T-helper 1 cell (primary cell): ENCODE data around the gene PDGFA.
A peak's percentile ranks its signal among the peaks of the same experiment; 100 is the strongest.

ENCODE experiments used
- DNase-seq, 5 donors: peaks; one replicate each; pipeline ENCODE4 v3.0.0-alpha.2; 2012 to 2020

Gene PDGFA

GRCh38 chr7:503575-504111 is 16.0 kb downstream of the PDGFA start:
- no peak for DNase-seq

- DNase-seq: no peak
These were observed 17.4 kb downstream of the PDGFA start for GRCh38 chr7:502296-502695.

GRCh38 chr7:501526-501925 is 18.1 kb downstream of the PDGFA start:
- no peak for DNase-seq

GRCh38 chr7:500521-501420 is 18.9 kb downstream of the PDGFA start:
- no peak for DNase-seq

- no peak for DNase-seq
These were observed 19.7 kb downstream of the PDGFA start for GRCh38 chr7:499853-500485.

- no peak for DNase-seq
These were observed 20.7 kb downstream of the PDGFA start for GRCh38 chr7:498678-499641.

GRCh38 chr7:497946-498655 is 21.5 kb downstream of the PDGFA start:
- no peak for DNase-seq

- DNase-seq: no peak
These were observed 22.3 kb downstream of the PDGFA start for GRCh38 chr7:497346-497745.

GRCh38 chr7:496528-497295 is 22.9 kb downstream of the PDGFA start:
- no peak for DNase-seq

- DNase-seq: no peak
These were observed 23.8 kb downstream of the PDGFA start for GRCh38 chr7:495761-496321.

GRCh38 chr7:495326-495725 is 24.3 kb downstream of the PDGFA start:
- DNase-seq: no peak

- DNase-seq: no peak
These were observed 24.7 kb downstream of the PDGFA start for GRCh38 chr7:494906-495305.

- DNase-seq: no peak
These were observed 25.4 kb downstream of the PDGFA start for GRCh38 chr7:494259-494687.

- DNase-seq: no peak
These were observed 25.9 kb downstream of the PDGFA start for GRCh38 chr7:493661-494251.

- DNase-seq: peak in 1 of 5 donors; percentile 4
These were observed 27.0 kb downstream of the PDGFA start for GRCh38 chr7:492714-493065.

- DNase-seq: no peak
These were observed 27.5 kb downstream of the PDGFA start for GRCh38 chr7:491958-492713.

GRCh38 chr7:491292-491957 is 28.2 kb downstream of the PDGFA start:
- DNase-seq: peak in 1 of 5 donors; percentile 5

GRCh38 chr7:490461-491291 is 29.0 kb downstream of the PDGFA start:
- no peak for DNase-seq
